PC-3 (cell line): ENCODE results near the gene ZMIZ1.
"Not testable (repeated sequence)": the region's sequence is repeated elsewhere in the genome, so short reads cannot be mapped to it uniquely, and the experiment has no call there.

Experiments used
- EZH2 ChIP-seq: fragments of 300-600 bp; sonication (generic); IDR thresholded peaks from one replicate; pipeline ENCODE4 v1.6.1; 2017; ENCODE audit warnings: antibody characterized with exemption, mild to moderate bottlenecking, low read length; ENCODE audit not compliant: unreplicated experiment
- EZH2phosphoT487 ChIP-seq: fragments of 300-600 bp; sonication (generic); IDR thresholded peaks from 2 replicates; pipeline ENCODE4 v1.6.1; 2018; ENCODE audit warnings: mild to moderate bottlenecking, antibody characterized with exemption, low read length, borderline replicate concordance
- TF ChIP-seq, protein P1 (sequence below): fragments of 300-600 bp; sonication (generic); conservative IDR thresholded peaks from 2 replicates; pipeline ENCODE4 v1.5.1; 2017; ENCODE audit warnings: antibody characterized with exemption, low read depth, mild to moderate bottlenecking, low read length

DNA sequence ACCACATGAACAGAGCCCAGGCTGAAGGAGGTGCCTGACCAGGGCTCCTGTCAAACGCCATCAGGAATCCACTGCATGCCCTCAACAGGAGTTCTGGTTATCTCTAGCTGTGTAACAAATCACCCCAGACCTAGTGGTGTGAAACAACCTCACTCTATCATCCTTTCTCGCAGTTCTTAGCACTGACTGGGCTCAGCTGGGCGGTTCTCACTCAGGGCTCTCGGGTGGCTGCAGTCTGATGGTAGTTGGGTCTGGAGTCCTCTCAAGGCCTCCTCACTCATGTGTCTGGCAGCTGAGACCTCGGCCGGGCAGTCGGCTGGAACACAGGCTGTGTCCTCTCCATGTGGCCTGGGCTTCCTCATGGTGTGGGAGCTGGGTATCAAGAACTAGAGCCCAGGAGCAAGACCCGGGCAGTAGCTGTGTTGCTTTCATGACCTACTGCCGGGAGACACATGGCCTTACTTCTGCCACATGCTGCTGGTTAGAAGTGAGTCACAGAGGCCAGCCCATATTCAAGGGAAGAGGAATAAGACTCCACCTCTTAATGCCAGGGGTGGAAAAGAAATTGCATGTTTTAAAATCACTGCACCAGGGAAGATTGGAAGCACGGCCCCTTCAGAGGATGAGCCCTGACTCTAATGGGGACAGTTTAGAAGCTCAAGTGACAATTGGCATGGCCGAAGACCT lies 269.2 kb downstream of the ZMIZ1 start:
- TF ChIP-seq, protein P1, sequence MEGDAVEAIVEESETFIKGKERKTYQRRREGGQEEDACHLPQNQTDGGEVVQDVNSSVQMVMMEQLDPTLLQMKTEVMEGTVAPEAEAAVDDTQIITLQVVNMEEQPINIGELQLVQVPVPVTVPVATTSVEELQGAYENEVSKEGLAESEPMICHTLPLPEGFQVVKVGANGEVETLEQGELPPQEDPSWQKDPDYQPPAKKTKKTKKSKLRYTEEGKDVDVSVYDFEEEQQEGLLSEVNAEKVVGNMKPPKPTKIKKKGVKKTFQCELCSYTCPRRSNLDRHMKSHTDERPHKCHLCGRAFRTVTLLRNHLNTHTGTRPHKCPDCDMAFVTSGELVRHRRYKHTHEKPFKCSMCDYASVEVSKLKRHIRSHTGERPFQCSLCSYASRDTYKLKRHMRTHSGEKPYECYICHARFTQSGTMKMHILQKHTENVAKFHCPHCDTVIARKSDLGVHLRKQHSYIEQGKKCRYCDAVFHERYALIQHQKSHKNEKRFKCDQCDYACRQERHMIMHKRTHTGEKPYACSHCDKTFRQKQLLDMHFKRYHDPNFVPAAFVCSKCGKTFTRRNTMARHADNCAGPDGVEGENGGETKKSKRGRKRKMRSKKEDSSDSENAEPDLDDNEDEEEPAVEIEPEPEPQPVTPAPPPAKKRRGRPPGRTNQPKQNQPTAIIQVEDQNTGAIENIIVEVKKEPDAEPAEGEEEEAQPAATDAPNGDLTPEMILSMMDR, result not testable (repeated sequence)
- TF ChIP-seq EZH2, EZH2phosphoT487: not testable (repeated sequence)
